Keratinocyte (primary cell): ENCODE results near the gene AIDA.

Experiments
- CTCF ChIP-seq, 3 experiments: IDR thresholded peaks in 1 of 3; conservative IDR thresholded peaks in 1 of 3; optimal IDR thresholded peaks in 1 of 3; 2 replicates in 2 of 3; 3 replicates in 1 of 3; pipeline versions ENCODE3 to v1.5.1; 2011; ENCODE audit warnings: low read length in 3 of 3, mild to moderate bottlenecking in 3 of 3, moderate library complexity in 2 of 3, control low read depth in 1 of 3, inconsistent platforms in 1 of 3; ENCODE audit not compliant: insufficient read depth in 2 of 3; ENCODE audit errors: extremely low read depth in 1 of 3
- EZH2 ChIP-seq: IDR thresholded peaks from one replicate; pipeline ENCODE4 v1.6.1; 2012; ENCODE audit warnings: inconsistent platforms, mild to moderate bottlenecking, low read length, moderate library complexity

- TF ChIP-seq CTCF (optimal IDR thresholded peaks at IDR 0.05 in 1 of 3, IDR thresholded peaks at IDR 0.05 in 1 of 3, conservative IDR thresholded peaks at IDR 0.05 in 1 of 3; ENCODE audit: extremely low read depth in 1 of 3, insufficient read depth in 2 of 3, low read length in 3 of 3) = no peak
- no peak for TF ChIP-seq EZH2
Measured at GRCh38 chr1:222712253-222713090, at the start of gene AIDA, which contains the start of gene BROX.
